Panc1 (cell line): Measurements from ENCODE around the gene SFI1. TPM values are rescaled to one million over a fixed set of nuclear protein-coding genes. Genes with fewer than 3 reads are reported as not detected.

Source experiments
- ATAC-seq: fragments of 200-7000 bp; cut with Tn5 transposase; 2 replicates; pipeline ENCODE4 v1.9.1; 2020; ENCODE audit warnings: mild to moderate bottlenecking, moderate library complexity
- BruUV-seq: library from RNA; stranded (reverse); fragments of 400-500 nt; replicated peaks from 2 replicates; lab custom pipeline; 2021; lab: Mats Ljungman, UMichigan
- CTCF ChIA-PET: fragments of 300-600 bp; sonication (Branson Sonifier 250); formaldehyde crosslinking; loops from one replicate; lab custom pipeline; 2022; ENCODE audit warnings: antibody characterized with exemption; lab: Charles Lee
- POLR2A ChIA-PET: fragments of 300-600 bp; sonication (Branson Sonifier 250); formaldehyde crosslinking; loops from one replicate; lab custom pipeline; 2022; ENCODE audit warnings: antibody characterized with exemption; lab: Charles Lee
- DNase-seq: peaks from one replicate; pipeline ENCODE4 v3.0.0-alpha.2; 2010; ENCODE audit warnings: low read depth, low spot score
- H3K27ac ChIP-seq: 2 replicates; pipeline ENCODE4 v1.5.1; 2011; ENCODE audit warnings: mild to moderate bottlenecking, low read length, inconsistent platforms
- H3K27me3 ChIP-seq: fragments of 200-500 bp; sonication (Bioruptor generic); 2 replicates; pipeline ENCODE4 v1.6.0; 2014; ENCODE audit warnings: low read length, inconsistent platforms; ENCODE audit not compliant: control insufficient read depth, insufficient read depth
- H3K36me3 ChIP-seq: fragments of 200-500 bp; sonication (Bioruptor generic); 2 replicates; pipeline ENCODE4 v1.5.1; 2014; ENCODE audit warnings: inconsistent platforms, mild to moderate bottlenecking, low read length, moderate library complexity; ENCODE audit not compliant: control insufficient read depth, insufficient read depth
- H3K4me1 ChIP-seq: 2 replicates; pipeline ENCODE4 v1.5.1; 2011; ENCODE audit warnings: inconsistent platforms, mild to moderate bottlenecking, low read length, moderate library complexity; ENCODE audit not compliant: control insufficient read depth, insufficient read depth
- H3K4me3 ChIP-seq, 2 experiments: 2 replicates each; pipeline ENCODE4 v1.5.1; 2011 to 2012; ENCODE audit warnings: low read depth in 2 of 2, low read length in 2 of 2, mild to moderate bottlenecking in 2 of 2, inconsistent platforms in 1 of 2, moderate library complexity in 1 of 2
- H3K9me3 ChIP-seq: fragments of 200-500 bp; sonication (Bioruptor generic); 2 replicates; pipeline ENCODE4 v1.5.1; 2014; ENCODE audit warnings: low read depth, mild to moderate bottlenecking, inconsistent platforms, low read length, moderate library complexity; ENCODE audit not compliant: control insufficient read depth, insufficient read depth
- CTCF ChIP-seq: fragments of 450-650 bp; IDR thresholded peaks from 2 replicates; pipeline ENCODE4 v1.5.1; 2017; ENCODE audit warnings: mild to moderate bottlenecking
- POLR2AphosphoS5 ChIP-seq: IDR thresholded peaks from 2 replicates; pipeline ENCODE4 v1.6.1; 2012; ENCODE audit warnings: mild to moderate bottlenecking, low read depth, low read length, moderate library complexity
- REST ChIP-seq, 2 experiments: IDR thresholded peaks; 2 replicates each; pipeline ENCODE4 v1.6.1; 2011 to 2012; ENCODE audit warnings: low read depth in 2 of 2, control low read depth in 1 of 2, low read length in 1 of 2, mild to moderate bottlenecking in 1 of 2, moderate library complexity in 1 of 2; ENCODE audit not compliant: insufficient read depth in 1 of 2
- SIN3A ChIP-seq: IDR thresholded peaks from 2 replicates; pipeline ENCODE4 v1.6.1; 2012; ENCODE audit warnings: low read depth, mild to moderate bottlenecking, low read length, moderate library complexity, borderline replicate concordance; ENCODE audit not compliant: insufficient read depth
- TCF7L2 ChIP-seq: IDR thresholded peaks from 2 replicates; pipeline ENCODE4 v1.6.1; 2011; ENCODE audit warnings: mild to moderate bottlenecking, low read depth, low read length, inconsistent platforms
- in situ Hi-C: cut with HindIII; loops from 2 replicates; pipeline ENCODE4 v1.10.0; 2016; ENCODE audit warnings: low sequenced_read_pairs, low pct_unique_long_range_greater_than_20kb
- intact Hi-C: fragments of 100-400 bp; cut with micrococcal nuclease; formaldehyde crosslinking; loops from one replicate; pipeline ENCODE4 v1.10.0; 2022; ENCODE audit not compliant: unreplicated experiment
- total RNA-seq: library from RNA; stranded (reverse); gene quantifications from one replicate; pipeline ENCODE4 v1.2.1, GENCODE V29; 2021; ENCODE audit not compliant: unreplicated experiment

The SFI1 gene
- total RNA-seq, 1 experiment from 2014 or later, result 29.9 TPM

- H3K4me1 ChIP-seq, result no peaks in the 10 kb centered on the region
Observed at GRCh38 chr22:31577711-31578110, 81.4 kb downstream of the SFI1 start.

GRCh38 chr22:31578171-31578570, 81.8 kb downstream of the SFI1 start:
- BruUV-seq, result no TSS peak
- ChIA-PET POLR2A (no interaction called here), CTCF (no interaction called here)
- H3K27me3 ChIP-seq, result no peaks in the 10 kb centered on the region
- DNase-seq (no peak), ATAC-seq (no peak)
- no peak overlapping the region for H3K4me3 ChIP-seq
- intact Hi-C loops (no loop called here), in situ Hi-C loops (no loop called here)
- TF ChIP-seq CTCF (no peak), POLR2AphosphoS5 (no peak), TCF7L2 (no peak), REST (IDR thresholded peaks at IDR 0.05; ENCODE audit: insufficient read depth in 1 of 2, low read depth in 2 of 2, low read length in 1 of 2) (no peak), SIN3A (no peak)
- H3K4me1 ChIP-seq, result no peaks in the 10 kb centered on the region
- H3K27ac ChIP-seq, result no peak overlapping the region
- H3K36me3 ChIP-seq, result no peaks in the 10 kb centered on the region
- no peaks in the 10 kb centered on the region for H3K9me3 ChIP-seq

More at GRCh38 chr22:31577711-31578110, 81.4 kb downstream of the SFI1 start:
- DNase-seq (no peak), ATAC-seq (no peak)
- Histone ChIP-seq H3K27me3 (no peaks in the 10 kb centered on the region), H3K9me3 (no peaks in the 10 kb centered on the region), H3K4me3 (no peak overlapping the region), H3K27ac (no peak overlapping the region), H3K36me3 (no peaks in the 10 kb centered on the region)
- in situ Hi-C loops (no loop called here), intact Hi-C loops (no loop called here)
- ChIA-PET POLR2A (no interaction called here), CTCF (no interaction called here)
- BruUV-seq, result no TSS peak
- TF ChIP-seq CTCF (no peak), SIN3A (no peak), REST (IDR thresholded peaks at IDR 0.05; ENCODE audit: insufficient read depth in 1 of 2, low read depth in 2 of 2, low read length in 1 of 2) (no peak), TCF7L2 (no peak), POLR2AphosphoS5 (no peak)
